ENCODE results near the gene BBS12.

The BBS12 gene

DNA sequence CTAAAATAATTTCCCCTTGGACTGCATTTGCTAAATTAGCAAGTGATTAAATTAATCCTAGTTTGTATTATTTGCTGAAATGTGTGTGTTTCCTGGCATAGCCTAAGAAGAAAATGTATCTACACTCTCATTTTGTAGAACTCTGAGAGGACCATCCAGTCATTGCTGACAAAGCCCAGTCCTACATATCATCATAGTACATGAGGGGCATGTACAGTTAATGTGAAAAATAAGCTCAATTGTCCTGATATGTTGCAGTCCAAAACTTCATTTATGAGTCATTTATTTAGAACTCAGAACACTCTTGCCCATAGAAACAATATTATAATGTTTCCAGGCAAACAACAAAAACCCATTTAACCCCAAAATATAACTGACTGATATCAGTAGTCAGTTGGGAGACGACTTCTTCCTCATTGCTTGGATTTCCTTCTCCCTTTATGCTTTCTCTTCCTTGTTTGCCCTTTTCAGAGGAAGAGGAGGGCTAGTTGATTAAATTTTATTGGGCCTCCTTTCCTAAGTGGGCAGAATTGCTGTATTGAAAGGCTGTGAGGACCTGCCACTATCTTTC lies 26.9 kb upstream of the BBS12 start:
- Mint-ChIP-seq H3K36me3 (ENCODE audit: low read depth) (peaks cover 11% of the 10 kb centered on the region), H3K27me3 (ENCODE audit: low read depth) (no peaks in the 10 kb centered on the region), H3K4me3 (peak overlapping the region; percentile 61), H3K27ac (peak overlapping the region; percentile 85), H3K9me3 (peaks cover 12% of the 10 kb centered on the region), H3K4me1 (ENCODE audit: low read depth) (peaks cover 73% of the 10 kb centered on the region)

DNA sequence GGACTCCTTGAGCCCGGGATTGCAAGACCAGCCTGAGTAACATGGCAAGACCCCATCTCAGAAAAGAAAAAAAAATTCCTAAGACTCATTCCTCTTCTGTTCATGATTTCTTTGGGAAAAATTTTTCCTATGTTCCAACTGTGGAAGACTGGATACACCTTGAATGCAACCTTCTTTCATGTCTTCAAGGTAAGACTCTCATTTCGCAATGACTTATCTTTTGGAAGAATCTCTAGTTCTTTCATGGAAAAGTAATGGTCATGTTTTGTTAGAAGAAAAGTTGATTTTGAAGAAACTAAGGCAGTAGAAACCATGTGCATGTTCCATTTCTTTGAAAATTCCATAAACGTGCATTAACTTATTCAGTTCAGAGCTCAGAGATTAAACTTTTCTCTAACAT lies 26.0 kb upstream of the BBS12 start:
- Mint-ChIP-seq H3K4me3 (peak overlapping the region; percentile 61), H3K9me3 (peaks cover 12% of the 10 kb centered on the region), H3K36me3 (ENCODE audit: low read depth) (peaks cover 11% of the 10 kb centered on the region), H3K27ac (peak overlapping the region; percentile 85), H3K4me1 (ENCODE audit: low read depth) (peaks cover 73% of the 10 kb centered on the region), H3K27me3 (ENCODE audit: low read depth) (no peaks in the 10 kb centered on the region)

DNA sequence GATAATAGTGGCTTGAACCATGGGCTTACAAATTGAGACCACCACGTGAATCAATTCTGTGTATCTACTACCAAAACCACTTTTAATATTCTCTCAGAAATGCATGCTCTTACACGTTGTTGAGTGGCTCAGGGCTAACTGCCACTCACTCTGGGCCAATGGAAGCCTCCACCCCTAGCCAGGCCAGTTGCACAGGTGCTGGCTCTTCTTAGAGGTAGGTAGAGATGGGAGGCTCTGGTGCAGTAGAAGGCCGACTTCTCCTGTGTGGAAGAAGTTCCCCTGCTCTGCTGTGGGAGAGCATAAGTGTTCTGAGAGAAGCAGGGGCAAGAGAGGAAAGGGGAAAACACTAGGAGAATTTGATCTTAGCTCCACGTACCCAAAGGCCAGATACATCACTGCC lies 25.0 kb upstream of the BBS12 start:
- Mint-ChIP-seq H3K4me3 (peak overlapping the region; percentile 38), H3K9me3 (peaks cover 12% of the 10 kb centered on the region), H3K36me3 (ENCODE audit: low read depth) (peaks cover 11% of the 10 kb centered on the region), H3K27me3 (ENCODE audit: low read depth) (no peaks in the 10 kb centered on the region), H3K27ac (peak overlapping the region; percentile 84), H3K4me1 (ENCODE audit: low read depth) (peaks cover 72% of the 10 kb centered on the region)

DNA sequence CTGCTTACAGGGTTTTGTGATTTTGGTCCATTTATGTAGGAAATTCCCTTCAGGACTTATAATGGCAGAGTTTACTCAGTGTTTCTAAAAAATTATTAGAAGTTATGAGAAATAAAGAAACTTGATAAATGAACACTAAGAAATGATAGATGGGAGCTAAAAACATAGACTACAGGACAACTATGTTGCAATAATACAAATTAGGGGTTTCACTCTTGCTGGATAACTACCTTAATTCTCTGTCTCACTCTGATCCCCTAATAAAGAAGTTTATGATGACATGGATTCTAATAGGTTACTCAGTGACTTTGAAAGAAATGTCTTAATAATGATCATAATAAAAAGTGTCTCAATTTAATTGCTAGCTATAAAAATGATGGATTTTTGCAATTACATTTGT lies 23.3 kb upstream of the BBS12 start:
- H3K4me3 Mint-ChIP-seq: no peak overlapping the region
- peaks cover 10% of the 10 kb centered on the region for H3K36me3 Mint-ChIP-seq (ENCODE audit: low read depth)
- H3K4me1 Mint-ChIP-seq (ENCODE audit: low read depth): peaks cover 68% of the 10 kb centered on the region
- peaks cover 8% of the 10 kb centered on the region for H3K9me3 Mint-ChIP-seq
- peak overlapping the region; percentile 46 for H3K27ac Mint-ChIP-seq
- H3K27me3 Mint-ChIP-seq (ENCODE audit: low read depth): no peaks in the 10 kb centered on the region

DNA sequence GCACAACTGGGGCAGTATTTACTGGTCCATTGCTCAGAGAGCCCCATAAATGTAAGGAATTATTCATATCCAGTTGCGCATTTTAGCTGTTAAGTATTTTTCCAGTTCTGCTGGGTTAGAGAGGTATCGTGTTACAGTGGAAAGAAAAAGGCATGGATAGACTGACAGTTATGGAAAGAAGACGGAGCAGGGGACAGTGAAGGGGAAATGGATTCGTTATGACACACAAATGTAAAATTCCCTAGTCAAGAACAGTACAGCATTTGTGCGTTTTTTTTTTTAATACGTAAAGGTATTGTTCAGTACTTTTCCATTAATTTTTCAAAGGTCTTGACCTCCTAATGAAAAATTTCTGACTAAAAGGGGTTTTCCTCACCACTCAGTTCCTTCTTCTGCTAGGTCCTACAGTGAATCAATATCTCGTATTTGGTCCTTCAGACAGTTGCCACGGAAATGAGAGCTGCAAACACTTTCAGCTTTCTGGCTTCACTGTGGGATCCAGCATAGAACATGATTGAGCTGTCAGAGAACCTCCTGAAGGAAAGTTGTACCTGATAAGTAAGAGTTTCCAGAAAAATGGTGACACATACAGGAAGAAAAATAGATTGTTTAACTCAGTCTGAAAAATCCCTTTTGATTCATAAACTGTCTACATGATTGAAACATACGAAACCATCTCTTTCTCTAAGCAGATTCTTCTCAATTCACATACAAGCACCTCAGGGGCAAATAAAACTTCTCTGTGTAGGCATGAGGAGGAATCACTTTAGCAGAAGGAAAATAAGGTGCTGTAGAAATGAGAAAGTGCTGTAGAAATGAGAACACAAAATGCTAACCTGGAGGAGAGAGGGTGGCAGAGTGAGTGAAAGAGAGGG lies 21.8 kb upstream of the BBS12 start:
- H3K27ac Mint-ChIP-seq: peak overlapping the region; percentile 93
- no peaks in the 10 kb centered on the region for H3K36me3 Mint-ChIP-seq (ENCODE audit: low read depth)
- H3K9me3 Mint-ChIP-seq: no peaks in the 10 kb centered on the region
- H3K4me3 Mint-ChIP-seq: peak overlapping the region; percentile 80
- no peaks in the 10 kb centered on the region for H3K27me3 Mint-ChIP-seq (ENCODE audit: low read depth)
- H3K4me1 Mint-ChIP-seq (ENCODE audit: low read depth): peaks cover 62% of the 10 kb centered on the region

DNA sequence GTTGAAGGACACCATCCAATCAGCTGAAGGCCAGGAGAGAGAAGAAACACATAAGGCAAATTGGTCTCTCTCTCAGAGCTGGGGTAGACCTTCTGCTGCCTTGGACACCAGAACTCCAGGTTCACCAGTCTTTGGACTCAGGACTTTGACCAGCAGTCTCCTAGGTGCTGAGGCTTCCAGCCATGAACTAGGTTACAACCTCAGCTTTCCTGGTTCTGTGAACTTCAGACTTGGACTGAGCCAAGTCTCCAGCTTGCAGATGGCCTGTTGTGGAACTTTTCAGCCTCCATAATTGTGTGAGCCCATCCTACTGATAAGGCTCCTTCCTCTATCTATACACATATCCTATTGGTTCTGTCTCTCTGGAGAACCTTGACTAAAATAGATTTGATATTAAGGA lies 20.6 kb upstream of the BBS12 start:
- H3K9me3 Mint-ChIP-seq: no peaks in the 10 kb centered on the region
- H3K36me3 Mint-ChIP-seq (ENCODE audit: low read depth): no peaks in the 10 kb centered on the region
- peaks cover 60% of the 10 kb centered on the region for H3K4me1 Mint-ChIP-seq (ENCODE audit: low read depth)
- H3K27ac Mint-ChIP-seq: peak overlapping the region; percentile 56
- H3K4me3 Mint-ChIP-seq: no peak overlapping the region
- no peaks in the 10 kb centered on the region for H3K27me3 Mint-ChIP-seq (ENCODE audit: low read depth)

DNA sequence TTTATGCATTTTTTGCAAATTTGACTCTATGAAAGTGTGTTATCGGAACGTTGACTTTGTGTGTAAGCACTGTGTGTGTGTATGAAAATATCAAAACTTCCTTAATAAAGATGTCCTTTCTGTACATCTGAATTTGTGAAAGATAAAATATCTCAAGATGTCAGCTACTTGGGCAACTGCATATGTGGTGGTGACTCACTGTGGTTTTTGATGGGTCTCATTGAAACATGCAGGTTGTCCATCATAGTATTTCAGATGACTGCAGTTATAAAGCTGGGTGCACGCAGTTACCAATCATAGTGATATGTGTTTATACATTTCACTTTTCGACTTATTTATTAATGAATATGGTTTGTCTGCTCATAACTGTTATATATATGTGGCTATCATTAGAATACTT lies 19.7 kb upstream of the BBS12 start:
- Mint-ChIP-seq H3K4me1 (ENCODE audit: low read depth) (peaks cover 55% of the 10 kb centered on the region), H3K36me3 (ENCODE audit: low read depth) (no peaks in the 10 kb centered on the region), H3K27me3 (ENCODE audit: low read depth) (no peaks in the 10 kb centered on the region), H3K4me3 (no peak overlapping the region), H3K27ac (peak overlapping the region; percentile 61), H3K9me3 (no peaks in the 10 kb centered on the region)

DNA sequence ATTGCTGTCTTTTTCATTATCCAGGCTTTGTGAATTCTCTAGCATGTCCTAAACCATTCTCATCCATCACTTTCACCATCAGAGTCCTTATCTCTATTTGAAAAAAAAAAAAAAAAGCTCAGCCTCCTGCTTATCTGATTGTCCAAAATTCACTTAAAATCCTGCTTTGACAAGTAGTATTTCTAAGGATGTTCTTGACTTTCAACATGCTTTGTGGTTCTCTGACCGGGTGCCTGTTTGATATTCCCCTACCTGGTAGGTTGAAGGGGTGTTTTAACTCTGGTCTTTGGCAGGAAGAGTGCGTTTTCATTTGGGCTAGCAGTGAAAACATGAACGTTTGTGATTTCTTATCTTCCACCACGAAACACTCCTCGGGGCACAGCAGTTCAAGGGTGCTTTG lies 17.3 kb upstream of the BBS12 start:
- Mint-ChIP-seq H3K36me3 (ENCODE audit: low read depth) (no peaks in the 10 kb centered on the region), H3K4me3 (peak overlapping the region; percentile 29), H3K27ac (peak overlapping the region; percentile 58), H3K4me1 (ENCODE audit: low read depth) (peaks cover 44% of the 10 kb centered on the region), H3K9me3 (no peaks in the 10 kb centered on the region), H3K27me3 (ENCODE audit: low read depth) (no peaks in the 10 kb centered on the region)

DNA sequence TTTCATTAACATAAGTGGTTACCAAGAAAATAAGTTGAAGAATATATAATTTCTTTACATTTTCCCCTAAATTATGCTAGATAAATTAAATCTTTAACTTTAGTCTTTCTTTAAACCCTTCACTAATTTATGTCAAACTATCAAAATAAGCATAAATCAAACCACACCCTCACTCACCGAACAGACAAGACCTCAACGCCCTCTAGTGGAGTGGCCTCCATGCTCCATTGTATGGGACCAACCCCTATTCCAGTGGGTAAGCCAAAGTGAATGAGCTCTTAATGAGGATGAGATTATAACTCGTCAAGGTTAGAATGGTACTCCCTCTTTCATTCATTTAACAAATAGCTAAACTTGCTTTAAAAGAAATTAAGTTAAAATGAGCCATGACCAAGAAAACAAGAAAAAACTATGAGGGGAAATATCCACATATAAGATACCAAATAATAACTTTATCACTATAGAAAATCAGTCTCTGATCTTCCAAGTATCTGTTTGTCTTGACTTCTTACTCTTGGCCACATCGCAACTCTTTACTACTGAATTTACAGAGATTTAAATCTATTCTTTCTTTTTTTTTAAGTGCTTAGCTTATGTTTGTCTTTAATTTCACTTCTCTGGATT lies 15.6 kb upstream of the BBS12 start:
- H3K4me1 Mint-ChIP-seq (ENCODE audit: low read depth): peaks cover 30% of the 10 kb centered on the region
- H3K9me3 Mint-ChIP-seq: no peaks in the 10 kb centered on the region
- H3K4me3 Mint-ChIP-seq: no peak overlapping the region
- no peaks in the 10 kb centered on the region for H3K27me3 Mint-ChIP-seq (ENCODE audit: low read depth)
- peak overlapping the region; percentile 42 for H3K27ac Mint-ChIP-seq
- no peaks in the 10 kb centered on the region for H3K36me3 Mint-ChIP-seq (ENCODE audit: low read depth)

DNA sequence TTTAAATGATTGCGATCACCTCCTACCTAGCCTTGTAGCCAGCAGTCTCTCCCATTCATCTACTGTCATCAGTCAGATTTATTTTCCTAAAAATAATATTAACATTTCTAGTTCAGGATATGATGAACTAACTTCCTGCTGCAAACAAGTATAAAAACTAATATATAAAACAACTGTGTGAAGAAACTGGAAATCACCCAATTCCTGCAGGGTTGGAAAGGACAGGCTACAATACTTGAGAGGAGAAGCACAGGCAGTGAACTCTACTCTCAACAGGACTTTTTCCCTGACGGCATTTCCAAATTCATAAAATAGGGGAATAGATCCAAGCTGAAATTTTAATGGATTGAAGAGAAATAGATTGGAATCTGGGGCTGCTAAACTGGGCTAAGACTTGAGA lies 14.2 kb upstream of the BBS12 start:
- Mint-ChIP-seq H3K4me3 (no peak overlapping the region), H3K27ac (no peak overlapping the region), H3K36me3 (ENCODE audit: low read depth) (no peaks in the 10 kb centered on the region), H3K4me1 (ENCODE audit: low read depth) (peaks cover 21% of the 10 kb centered on the region), H3K9me3 (no peaks in the 10 kb centered on the region), H3K27me3 (ENCODE audit: low read depth) (no peaks in the 10 kb centered on the region)

DNA sequence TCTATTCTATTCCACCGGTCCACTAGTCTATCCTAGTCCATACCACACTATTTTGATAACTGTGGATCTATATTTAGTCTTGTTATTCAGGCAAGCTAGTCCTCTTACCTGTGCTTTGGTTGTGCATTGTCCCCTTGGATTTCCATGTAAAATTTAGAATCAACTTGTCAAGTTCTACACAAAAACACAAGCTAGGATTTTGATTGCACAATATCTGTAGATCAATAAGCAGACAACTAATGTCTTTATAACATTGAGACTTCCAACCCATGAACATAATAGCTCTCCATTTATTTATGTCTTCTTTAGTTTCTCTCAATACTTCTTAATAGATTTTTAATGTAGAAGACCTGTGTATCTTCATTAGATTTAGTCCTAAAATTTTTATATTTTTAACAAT lies 10.2 kb upstream of the BBS12 start:
- peaks cover 3% of the 10 kb centered on the region for H3K4me1 Mint-ChIP-seq (ENCODE audit: low read depth)
- H3K27me3 Mint-ChIP-seq (ENCODE audit: low read depth): peaks cover 3% of the 10 kb centered on the region
- no peaks in the 10 kb centered on the region for H3K9me3 Mint-ChIP-seq
- H3K4me3 Mint-ChIP-seq: no peak overlapping the region
- peaks cover 7% of the 10 kb centered on the region for H3K36me3 Mint-ChIP-seq (ENCODE audit: low read depth)
- H3K27ac Mint-ChIP-seq: no peak overlapping the region

DNA sequence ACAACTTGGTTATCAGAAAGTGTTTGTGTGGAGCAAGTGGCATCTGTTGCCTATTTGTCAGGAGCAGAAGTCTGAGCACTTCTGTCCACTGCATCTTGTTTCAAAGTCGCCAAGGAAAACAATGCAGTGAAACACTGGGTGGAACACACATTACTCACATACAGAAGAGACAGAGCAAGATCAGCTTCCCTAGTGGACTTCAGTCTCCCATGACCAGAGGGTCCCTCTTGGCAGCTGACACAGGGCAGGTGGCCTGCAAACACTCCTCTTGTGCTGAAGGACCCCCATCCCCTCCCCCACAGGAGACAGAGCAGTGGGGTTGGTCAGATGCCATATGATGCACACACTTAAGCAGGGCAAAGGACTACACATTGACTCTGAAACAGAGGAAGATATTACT lies 3.6 kb upstream of the BBS12 start:
- Mint-ChIP-seq H3K36me3 (ENCODE audit: low read depth) (peaks cover 7% of the 10 kb centered on the region), H3K4me3 (no peak overlapping the region), H3K27me3 (ENCODE audit: low read depth) (peaks cover 3% of the 10 kb centered on the region), H3K9me3 (no peaks in the 10 kb centered on the region), H3K27ac (no peak overlapping the region), H3K4me1 (ENCODE audit: low read depth) (peaks cover 16% of the 10 kb centered on the region)

DNA sequence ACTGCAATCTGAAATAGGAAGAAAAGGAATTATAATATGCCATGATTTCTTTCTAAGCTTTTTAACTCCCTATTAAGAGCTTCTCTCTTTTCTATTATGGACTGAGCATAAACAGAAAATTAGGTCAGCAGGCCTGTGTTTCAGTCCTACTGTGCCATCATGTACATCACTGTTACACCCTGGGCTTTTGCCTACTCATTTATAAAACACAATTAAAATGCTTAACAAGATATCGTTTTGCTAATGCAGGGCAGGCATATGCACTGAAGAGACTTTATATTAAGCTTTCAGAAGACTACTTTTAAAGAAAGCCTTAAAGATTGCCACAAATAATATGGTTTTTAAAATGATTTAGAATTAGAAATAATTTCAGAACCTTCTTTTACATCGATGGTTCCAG lies 828 bp upstream of the BBS12 start:
- peaks cover 3% of the 10 kb centered on the region for H3K36me3 Mint-ChIP-seq (ENCODE audit: low read depth)
- H3K27ac Mint-ChIP-seq: peak overlapping the region; percentile 98
- no peaks in the 10 kb centered on the region for H3K9me3 Mint-ChIP-seq
- H3K4me1 Mint-ChIP-seq (ENCODE audit: low read depth): peaks cover 18% of the 10 kb centered on the region
- no peaks in the 10 kb centered on the region for H3K27me3 Mint-ChIP-seq (ENCODE audit: low read depth)
- no peak overlapping the region for H3K4me3 Mint-ChIP-seq

DNA sequence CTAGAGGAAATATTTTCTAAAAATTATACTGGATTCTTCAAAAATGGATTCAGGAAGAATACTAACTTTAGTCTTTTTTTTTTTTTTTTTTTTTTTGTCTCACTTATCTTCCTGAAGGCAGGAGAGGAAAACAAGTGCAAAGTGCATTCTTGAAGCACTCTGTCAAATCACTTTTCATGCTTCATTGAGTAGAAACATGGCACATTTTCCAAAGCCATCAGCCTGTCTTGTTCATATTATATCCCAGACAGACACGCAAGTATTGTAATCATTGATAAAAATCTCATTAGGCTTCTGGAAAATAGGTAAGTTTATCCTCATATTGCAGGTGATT lies 1.2 kb downstream of the BBS12 start:
- Mint-ChIP-seq H3K4me1 (ENCODE audit: low read depth) (peaks cover 18% of the 10 kb centered on the region), H3K27me3 (ENCODE audit: low read depth) (no peaks in the 10 kb centered on the region), H3K27ac (peak overlapping the region; percentile 98), H3K36me3 (ENCODE audit: low read depth) (peaks cover 14% of the 10 kb centered on the region), H3K4me3 (peak overlapping the region; percentile 96), H3K9me3 (peaks cover 7% of the 10 kb centered on the region)

DNA sequence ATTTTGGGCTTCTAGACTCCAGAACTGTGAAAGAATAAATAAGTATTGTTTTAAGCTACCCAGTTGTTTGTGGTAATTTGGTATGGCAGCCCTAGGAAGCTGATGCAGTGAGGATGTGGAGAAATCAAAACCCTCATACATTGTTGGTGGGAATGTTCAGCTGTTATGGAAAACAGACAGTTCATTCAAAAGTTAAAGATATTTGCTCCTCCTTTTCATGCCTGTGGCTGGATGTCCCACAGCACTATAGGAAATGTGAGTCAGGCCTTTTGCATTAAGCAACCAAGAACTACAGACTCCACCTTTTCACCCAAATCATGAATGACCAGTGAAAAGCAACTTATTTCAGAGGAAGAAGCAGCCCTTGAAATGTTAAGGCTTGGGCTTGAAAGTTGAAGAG lies 6.7 kb downstream of the BBS12 start:
- Mint-ChIP-seq H3K9me3 (peaks cover 10% of the 10 kb centered on the region), H3K36me3 (ENCODE audit: low read depth) (peaks cover 34% of the 10 kb centered on the region), H3K4me3 (no peak overlapping the region)

More for the DNA sequence above, 6.7 kb downstream of the BBS12 start:
- H3K27me3 Mint-ChIP-seq (ENCODE audit: low read depth): no peaks in the 10 kb centered on the region
- no peak overlapping the region for H3K27ac Mint-ChIP-seq
- H3K4me1 Mint-ChIP-seq (ENCODE audit: low read depth): peaks cover 4% of the 10 kb centered on the region

All from T-helper 1 cell treated with Interleukin-12 subunit alpha and Interleukin-12 subunit beta and Interleukin-4 antibody, amounts not matched to agents 30 μg/mL and 1 μg/mL, for 36 hours (primary cell).